Activated naive CD4-positive, alpha-beta T cell (primary cell): ENCODE results near the gene GTPBP6.
"Not testable (repeated sequence)": the region's sequence is repeated elsewhere in the genome, so short reads cannot be mapped to it uniquely, and the experiment has no call there.

Experiments
- DNase-seq, 4 experiments: peaks; one replicate each; lab custom pipeline; 2025; lab: John Stamatoyannopoulos, UW

Gene GTPBP6

DNA sequence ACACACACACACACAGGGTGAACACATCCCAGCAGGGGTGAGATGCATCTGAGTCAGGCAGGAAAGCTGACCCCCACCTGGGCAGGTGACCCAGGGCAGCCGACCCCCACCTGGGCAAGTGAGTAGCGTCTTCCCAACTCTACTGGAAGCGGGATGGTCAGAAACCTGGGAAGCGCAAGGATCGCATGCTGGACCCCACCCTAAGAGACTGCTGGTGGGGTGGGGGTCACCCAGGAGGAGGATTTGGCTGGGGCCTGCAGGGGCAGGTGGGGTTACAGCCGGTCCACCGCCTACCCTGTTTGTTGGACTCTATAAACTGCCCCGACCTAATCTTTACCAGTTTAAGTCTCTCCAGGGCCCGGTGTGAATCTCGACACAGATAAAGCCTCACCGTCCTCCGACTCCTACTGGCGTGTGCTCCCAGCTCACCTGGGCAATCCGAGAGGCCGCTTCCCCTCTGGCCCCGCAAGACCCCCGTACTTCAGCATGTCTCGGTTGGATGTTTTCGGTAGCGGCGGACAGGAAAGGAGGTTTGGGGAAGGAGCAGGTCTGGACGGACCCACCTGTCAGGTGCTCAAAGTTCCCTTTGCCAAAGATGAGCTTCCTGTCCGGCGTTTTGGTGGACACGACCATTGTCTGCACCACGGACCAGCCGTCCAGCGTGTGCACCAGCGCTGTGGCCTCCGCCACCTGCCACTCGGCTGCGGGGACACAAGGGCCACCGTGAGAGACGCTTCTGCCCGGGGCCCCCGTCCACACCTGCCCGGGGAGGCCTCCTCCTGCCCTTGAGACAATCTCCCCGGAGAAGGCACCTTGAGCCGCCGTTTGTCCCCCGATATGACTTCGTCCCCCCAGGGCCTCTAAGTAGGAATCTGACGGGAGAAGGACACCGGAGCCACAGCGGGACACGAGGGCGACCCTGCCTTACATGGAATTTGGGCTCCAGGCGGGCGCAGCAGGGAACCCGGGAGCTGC lies 2.0 kb downstream of the GTPBP6 start:
- DNase-seq: no peak

- no peak for DNase-seq
Observed at GRCh38 chrX:314781-315595, 3.6 kb downstream of the GTPBP6 start.

GRCh38 chrX:314049-314448 lies 4.5 kb downstream of the GTPBP6 start:
- DNase-seq: no peak

DNA sequence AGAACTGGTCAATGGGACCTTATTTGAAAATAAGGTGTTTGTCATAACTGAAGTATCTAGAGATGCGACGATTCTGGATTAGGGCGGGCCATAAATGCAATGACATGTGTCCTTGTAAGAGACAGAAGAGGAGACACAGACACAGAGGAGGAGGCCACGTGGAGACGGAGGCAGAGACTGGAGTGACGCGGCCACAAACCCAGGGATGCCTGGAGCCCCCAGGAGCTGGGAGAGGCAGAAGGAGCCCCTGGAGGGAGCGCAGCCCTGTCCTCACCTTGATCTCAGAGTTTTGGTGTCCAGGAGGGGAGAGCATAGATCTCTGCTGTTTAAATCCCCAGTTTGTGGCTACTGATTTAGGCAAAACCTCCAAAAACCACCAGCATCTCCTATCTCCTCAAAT lies 5.0 kb downstream of the GTPBP6 start:
- DNase-seq: no peak

GRCh38 chrX:312621-313331 lies 5.8 kb downstream of the GTPBP6 start:
- no peak for DNase-seq

GRCh38 chrX:311156-312129 lies 7.2 kb downstream of the GTPBP6 start:
- DNase-seq: no peak

GRCh38 chrX:310621-311155 lies 7.9 kb downstream of the GTPBP6 start:
- DNase-seq: no peak

DNA sequence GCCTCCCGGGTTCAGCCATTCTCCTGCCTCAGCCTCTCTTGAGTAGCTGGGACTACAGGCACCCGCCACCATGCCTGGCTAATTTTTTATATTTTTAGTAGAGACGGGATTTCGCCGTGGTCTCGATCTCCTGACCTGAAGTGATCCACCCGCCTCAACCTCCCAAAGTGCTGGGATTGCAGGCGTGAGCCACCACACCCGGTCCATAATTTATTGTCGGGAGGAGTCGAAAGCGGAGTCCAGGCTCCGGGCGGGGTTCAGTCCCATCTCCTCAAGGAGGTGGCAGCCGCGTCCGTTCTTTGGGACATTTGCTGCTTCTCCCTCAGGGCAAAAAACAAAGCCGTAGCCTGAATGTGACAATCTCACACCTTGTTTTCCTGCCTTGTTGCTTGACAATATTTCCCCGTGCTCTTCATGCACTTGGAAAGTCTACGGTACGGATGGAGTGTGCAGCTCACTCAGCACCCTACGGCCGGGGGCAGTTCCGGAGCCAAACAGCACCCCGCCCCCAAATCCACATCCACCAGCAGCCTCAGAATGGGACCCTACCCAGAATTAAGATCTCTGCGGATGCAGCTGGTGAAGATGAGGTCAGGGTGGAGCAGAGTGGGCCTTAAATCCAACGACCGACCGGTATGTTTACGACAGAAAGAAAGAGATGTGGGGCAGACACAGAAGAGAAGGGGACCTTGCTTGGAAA lies 9.6 kb downstream of the GTPBP6 start:
- DNase-seq: no peak

- no peak for DNase-seq
Observed at GRCh38 chrX:307261-308111, 11.1 kb downstream of the GTPBP6 start.

GRCh38 chrX:306614-307251 lies 11.9 kb downstream of the GTPBP6 start:
- DNase-seq: not testable (repeated sequence)

DNA sequence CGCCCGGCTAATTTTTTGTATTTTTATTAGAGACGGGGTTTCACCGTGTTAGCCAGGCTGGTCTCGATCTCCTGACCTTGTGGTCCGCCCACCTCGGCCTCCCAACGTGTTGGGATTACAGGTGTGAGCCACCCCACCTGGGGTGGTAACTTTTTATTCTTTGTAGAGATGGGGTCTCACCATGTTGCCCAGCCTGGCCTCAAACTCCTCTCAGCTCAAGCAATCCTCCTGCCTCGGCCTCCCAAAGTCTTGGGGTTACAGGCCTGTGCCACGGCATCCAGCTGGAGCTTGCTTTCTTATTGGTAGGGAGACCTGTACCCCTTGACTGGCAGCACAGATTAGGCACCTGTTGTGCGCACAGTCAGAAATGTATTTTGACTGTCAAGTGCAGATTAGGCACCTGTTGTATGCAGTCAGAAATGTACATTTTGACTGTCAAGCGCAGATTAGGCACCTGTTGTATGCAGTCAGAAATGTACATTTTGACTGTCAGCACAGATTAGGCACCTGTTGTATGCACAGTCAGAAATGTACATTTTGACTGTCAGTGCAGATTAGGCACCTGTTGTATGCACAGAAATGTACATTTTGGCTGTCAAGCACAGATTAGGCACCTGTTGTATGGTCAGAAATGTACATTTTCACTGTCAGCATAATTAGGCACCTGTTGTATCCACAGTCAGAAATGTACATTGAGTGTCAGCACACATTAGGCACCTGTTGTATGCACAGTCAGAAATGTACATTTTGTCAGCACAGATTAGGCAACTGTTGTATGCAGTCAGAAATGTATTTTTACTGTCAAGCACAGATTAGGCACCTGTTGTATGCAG lies 12.6 kb downstream of the GTPBP6 start:
- DNase-seq: not testable (repeated sequence)

GRCh38 chrX:302975-303374 lies 15.6 kb downstream of the GTPBP6 start:
- DNase-seq: no peak

DNA sequence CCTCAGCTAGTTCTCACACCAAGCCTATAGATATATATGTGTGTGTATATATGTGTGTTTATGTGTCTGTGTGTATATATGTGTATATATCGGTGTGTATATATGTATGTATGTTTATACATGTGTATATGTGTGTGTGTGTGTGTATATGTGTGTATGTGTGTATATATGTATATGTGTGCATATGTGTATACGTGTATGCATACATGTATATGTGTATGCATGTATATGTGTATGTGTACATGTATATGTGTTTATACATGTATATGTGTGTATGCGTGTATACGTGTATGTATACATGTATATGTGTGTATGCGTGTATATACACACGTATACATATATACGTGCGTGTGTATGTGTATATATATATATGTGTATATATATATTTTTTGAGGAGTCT lies 18.3 kb downstream of the GTPBP6 start:
- no peak for DNase-seq

DNA sequence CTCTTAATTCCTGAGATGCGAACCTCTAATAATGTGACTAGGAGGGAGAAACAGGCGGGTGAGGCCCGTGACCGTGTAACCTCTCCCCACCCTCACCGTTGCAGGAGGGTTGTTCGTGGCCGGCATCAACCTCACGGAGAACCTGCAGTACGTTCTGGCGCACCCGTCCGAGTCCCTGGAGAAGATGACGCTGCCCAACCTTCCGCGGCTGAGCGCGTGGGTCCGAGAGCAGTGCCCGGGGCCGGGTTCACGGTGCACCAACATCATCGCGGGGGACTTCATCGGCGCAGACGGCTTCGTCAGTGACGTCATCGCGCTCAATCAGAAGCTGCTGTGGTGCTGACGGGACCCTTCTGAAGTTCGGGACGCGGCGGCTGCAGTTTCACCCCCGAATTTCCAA lies 19.6 kb downstream of the GTPBP6 start:
- no peak for DNase-seq

GRCh38 chrX:295136-295535 lies 23.5 kb downstream of the GTPBP6 start:
- no peak for DNase-seq

DNA sequence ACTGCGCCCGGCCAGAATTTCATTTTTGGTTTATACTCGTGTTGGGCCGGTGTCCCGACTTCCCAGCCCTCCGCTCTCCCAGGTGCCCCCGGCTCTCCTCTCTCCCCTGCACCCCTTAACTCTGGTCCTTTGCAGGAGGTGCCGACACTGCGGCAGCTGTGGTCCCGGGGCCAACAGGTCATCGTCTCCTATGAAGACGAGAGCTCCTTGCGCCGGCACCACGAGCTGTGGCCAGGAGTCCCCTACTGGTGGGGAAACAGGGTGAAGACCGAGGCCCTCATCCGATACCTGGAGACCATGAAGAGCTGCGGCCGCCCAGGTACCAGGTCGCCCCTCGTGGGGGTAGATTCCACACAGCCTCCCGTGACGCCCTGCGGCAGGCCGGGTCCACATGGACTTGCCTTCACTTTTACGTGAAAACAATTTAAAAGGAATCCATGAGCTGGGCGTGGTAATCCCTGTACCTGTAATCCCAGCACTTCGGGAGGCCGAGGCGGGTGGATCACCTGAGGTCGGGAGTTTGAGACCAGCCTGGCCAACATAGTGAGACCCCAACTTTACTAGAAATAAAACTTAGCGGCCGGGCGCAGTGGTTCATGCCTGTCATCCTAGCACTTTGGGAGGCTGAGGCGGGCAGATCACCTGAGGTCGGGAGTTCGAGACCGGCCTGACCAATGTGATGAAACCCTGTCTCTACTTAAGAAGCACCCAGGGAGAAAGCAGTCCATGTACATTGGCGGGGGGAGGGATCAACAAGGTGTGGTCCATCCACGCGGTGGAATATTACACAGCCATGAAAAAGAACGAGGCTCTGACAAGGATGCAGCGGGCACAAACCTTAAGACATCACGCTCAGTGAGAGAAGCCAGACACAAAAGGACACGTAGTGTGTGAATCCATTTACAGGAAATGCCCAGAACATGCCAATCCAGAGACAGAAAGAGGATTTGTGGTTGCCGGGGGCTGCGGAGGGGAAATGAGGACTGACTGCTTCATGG lies 25.4 kb downstream of the GTPBP6 start:
- no peak for DNase-seq
